ENCODE data around the gene RAC3. TPM values are rescaled to one million over a fixed set of nuclear protein-coding genes. Genes with fewer than 3 reads are reported as not detected.

Gene RAC3
- polyA plus RNA-seq, 1 experiment: 11.5 TPM

GRCh38 chr17:82077617-82078358 lies 46.3 kb downstream of the RAC3 start:
- DNase-seq (ENCODE audit: low read depth): no peak
- POLR2A ChIA-PET: interaction anchor here (0.5 kb wide), 1 partner anchor 25 kb away, joined by 4 read pairs; no protein-coding TSS in a partner anchor
- CTCF ChIA-PET: interaction anchor here (1.0 kb wide), 1 partner anchor 118 kb away, joined by 3 read pairs; no protein-coding TSS in a partner anchor
- no peaks in the 10 kb centered on the region for H3K27me3 ChIP-seq (ENCODE audit: control insufficient read depth, insufficient read depth, low read length)
- H3K4me3 ChIP-seq (ENCODE audit: low read depth, low read length): no peak overlapping the region
- TF ChIP-seq, protein P1, sequence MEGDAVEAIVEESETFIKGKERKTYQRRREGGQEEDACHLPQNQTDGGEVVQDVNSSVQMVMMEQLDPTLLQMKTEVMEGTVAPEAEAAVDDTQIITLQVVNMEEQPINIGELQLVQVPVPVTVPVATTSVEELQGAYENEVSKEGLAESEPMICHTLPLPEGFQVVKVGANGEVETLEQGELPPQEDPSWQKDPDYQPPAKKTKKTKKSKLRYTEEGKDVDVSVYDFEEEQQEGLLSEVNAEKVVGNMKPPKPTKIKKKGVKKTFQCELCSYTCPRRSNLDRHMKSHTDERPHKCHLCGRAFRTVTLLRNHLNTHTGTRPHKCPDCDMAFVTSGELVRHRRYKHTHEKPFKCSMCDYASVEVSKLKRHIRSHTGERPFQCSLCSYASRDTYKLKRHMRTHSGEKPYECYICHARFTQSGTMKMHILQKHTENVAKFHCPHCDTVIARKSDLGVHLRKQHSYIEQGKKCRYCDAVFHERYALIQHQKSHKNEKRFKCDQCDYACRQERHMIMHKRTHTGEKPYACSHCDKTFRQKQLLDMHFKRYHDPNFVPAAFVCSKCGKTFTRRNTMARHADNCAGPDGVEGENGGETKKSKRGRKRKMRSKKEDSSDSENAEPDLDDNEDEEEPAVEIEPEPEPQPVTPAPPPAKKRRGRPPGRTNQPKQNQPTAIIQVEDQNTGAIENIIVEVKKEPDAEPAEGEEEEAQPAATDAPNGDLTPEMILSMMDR (IDR thresholded peaks at IDR 0.05; ENCODE audit: insufficient read depth, low read depth, low read length): no peak
- H3K36me3 ChIP-seq (ENCODE audit: control insufficient read depth, insufficient read depth, low read length): peaks cover 36% of the 10 kb centered on the region

DNA sequence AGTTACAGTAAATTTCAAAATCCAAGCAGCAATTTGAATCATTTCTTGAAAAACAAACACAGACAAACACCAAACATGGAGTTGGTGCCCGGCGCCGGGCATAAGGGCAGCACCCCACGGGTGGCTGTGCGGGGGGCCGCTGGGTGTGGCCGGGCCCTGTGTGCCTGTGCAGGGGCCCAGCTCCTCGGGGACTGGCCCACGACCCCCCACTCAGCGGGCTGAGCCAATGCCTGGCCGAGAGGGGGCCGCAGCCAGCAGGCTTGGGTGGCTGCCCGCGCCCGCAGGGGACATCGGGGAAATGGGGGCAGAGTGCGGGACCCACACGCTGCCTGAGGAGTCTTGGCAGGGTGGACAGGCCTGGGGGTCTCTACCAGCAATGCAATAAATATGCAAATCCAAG lies 47.0 kb downstream of the RAC3 start:
- peaks cover 43% of the 10 kb centered on the region for H3K36me3 ChIP-seq (ENCODE audit: control insufficient read depth, insufficient read depth, low read length)
- TF ChIP-seq, protein P1 (IDR thresholded peaks at IDR 0.05; ENCODE audit: insufficient read depth, low read depth, low read length): no peak
- H3K4me3 ChIP-seq (ENCODE audit: low read depth, low read length): no peak overlapping the region
- ChIA-PET POLR2A (no interaction called here), CTCF (interaction anchor here (1.0 kb wide), 1 partner anchor 119 kb away, joined by 3 read pairs; no protein-coding TSS in a partner anchor)
- H3K27me3 ChIP-seq (ENCODE audit: control insufficient read depth, insufficient read depth, low read length): no peaks in the 10 kb centered on the region
- DNase-seq (ENCODE audit: low read depth): no peak

DNA sequence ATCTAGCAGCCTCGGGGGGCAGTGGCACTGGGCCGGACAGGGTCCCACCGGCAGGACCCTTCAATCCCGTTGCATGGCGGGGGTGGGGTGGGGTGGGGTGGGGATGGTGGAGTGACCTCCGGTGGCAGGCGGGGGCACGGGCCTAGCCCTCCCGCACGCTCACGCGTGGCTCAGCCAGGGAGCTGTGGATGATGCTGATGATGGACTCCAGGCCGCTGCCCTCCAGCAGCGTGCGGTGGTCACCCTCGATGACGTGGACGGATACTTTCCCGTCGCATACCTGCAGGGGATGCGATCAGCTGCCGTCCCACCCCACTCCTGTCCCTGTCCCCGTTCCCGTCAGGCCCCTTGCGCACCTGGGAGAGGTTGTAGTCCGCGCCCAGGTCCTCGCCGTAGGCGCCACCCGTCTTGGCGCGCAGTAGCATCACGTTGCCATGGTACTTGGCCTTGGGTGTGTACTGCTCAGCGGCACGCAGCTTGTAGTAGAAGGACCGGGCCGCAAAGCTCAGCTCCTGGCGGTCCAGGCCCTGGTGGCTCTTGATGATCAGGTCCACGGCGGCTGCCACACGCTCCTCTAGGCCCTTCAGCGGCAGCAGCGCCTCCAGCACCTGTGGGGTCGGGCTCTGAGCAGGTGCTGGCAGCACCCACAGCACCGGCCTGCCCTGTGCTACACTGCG lies 47.7 kb downstream of the RAC3 start:
- POLR2A ChIA-PET: no interaction called here
- no peak for DNase-seq (ENCODE audit: low read depth)
- Histone ChIP-seq H3K36me3 (ENCODE audit: control insufficient read depth, insufficient read depth, low read length) (peaks cover 48% of the 10 kb centered on the region), H3K27me3 (ENCODE audit: control insufficient read depth, insufficient read depth, low read length) (no peaks in the 10 kb centered on the region), H3K4me3 (ENCODE audit: low read depth, low read length) (no peak overlapping the region)
- TF ChIP-seq, protein P1 (IDR thresholded peaks at IDR 0.05; ENCODE audit: insufficient read depth, low read depth, low read length): no peak
- CTCF ChIA-PET: no interaction called here

- H3K36me3 ChIP-seq (ENCODE audit: control insufficient read depth, insufficient read depth, low read length): peaks cover 52% of the 10 kb centered on the region
- TF ChIP-seq, protein P1 (IDR thresholded peaks at IDR 0.05; ENCODE audit: insufficient read depth, low read depth, low read length): no peak
- H3K27me3 ChIP-seq (ENCODE audit: control insufficient read depth, insufficient read depth, low read length): no peaks in the 10 kb centered on the region
- ChIA-PET POLR2A (no interaction called here), CTCF (interaction anchor here (1.2 kb wide), 1 partner anchor 74 kb away, joined by 4 read pairs; no protein-coding TSS in a partner anchor)
- no peak overlapping the region for H3K4me3 ChIP-seq (ENCODE audit: low read depth, low read length)
- DNase-seq (ENCODE audit: low read depth): no peak
Observed at GRCh38 chr17:82080048-82080788, 48.7 kb downstream of the RAC3 start.

Data from BJ (cell line).